ENCODE results near the gene MDFIC2.

MDFIC2 gene

GRCh38 chr3:70248856-70249255 lies 63.6 kb downstream of the MDFIC2 start:
- Histone ChIP-seq H3K4me2 (ENCODE audit: low read depth, low read length, poor library complexity, severe bottlenecking) (no peak overlapping the region), H3K36me3 (ENCODE audit: insufficient read depth, low read length) (no peaks in the 10 kb centered on the region), H3K27me3 (ENCODE audit: insufficient read depth, low read length, poor library complexity, severe bottlenecking) (no peaks in the 10 kb centered on the region), H2AFZ (ENCODE audit: low read length) (no peak overlapping the region), H3K4me3 (ENCODE audit: low read length, poor library complexity, severe bottlenecking) (no peak overlapping the region), H3K79me2 (ENCODE audit: insufficient read depth, low read length) (no peaks in the 10 kb centered on the region), H3K9me2 (replicated peaks; ENCODE audit: low read depth, low read length) (no peaks in the 10 kb centered on the region), H3K9ac (ENCODE audit: low read depth, low read length, poor library complexity, severe bottlenecking) (no peak overlapping the region), H3K4me1 (ENCODE audit: insufficient read depth, low read length, poor library complexity, severe bottlenecking) (no peaks in the 10 kb centered on the region), H4K20me1 (ENCODE audit: insufficient read depth, low read length, poor library complexity, severe bottlenecking) (no peaks in the 10 kb centered on the region), H3K9me3 (ENCODE audit: insufficient read depth, low read depth, low read length) (no peaks in the 10 kb centered on the region; the same call in 1 of the 2 replicates), H3F3A (ENCODE audit: low read depth) (no peaks in the 10 kb centered on the region)
- TF ChIP-seq EZH2phosphoT487 (IDR thresholded peaks at IDR 0.05; ENCODE audit: borderline replicate concordance) (no peak), CTCF (conservative IDR thresholded peaks at IDR 0.05; ENCODE audit: low read length) (no peak)

GRCh38 chr3:70247955-70248354 lies 64.5 kb downstream of the MDFIC2 start:
- Histone ChIP-seq H3K4me3 (ENCODE audit: low read length, poor library complexity, severe bottlenecking) (no peak overlapping the region), H3K9ac (ENCODE audit: low read depth, low read length, poor library complexity, severe bottlenecking) (no peak overlapping the region), H3K9me3 (ENCODE audit: insufficient read depth, low read depth, low read length) (no peaks in the 10 kb centered on the region; the same call in 1 of the 2 replicates), H3K36me3 (ENCODE audit: insufficient read depth, low read length) (no peaks in the 10 kb centered on the region), H3K27me3 (ENCODE audit: insufficient read depth, low read length, poor library complexity, severe bottlenecking) (no peaks in the 10 kb centered on the region), H2AFZ (ENCODE audit: low read length) (no peak overlapping the region), H4K20me1 (ENCODE audit: insufficient read depth, low read length, poor library complexity, severe bottlenecking) (no peaks in the 10 kb centered on the region), H3K9me2 (replicated peaks; ENCODE audit: low read depth, low read length) (no peaks in the 10 kb centered on the region), H3F3A (ENCODE audit: low read depth) (no peaks in the 10 kb centered on the region), H3K79me2 (ENCODE audit: insufficient read depth, low read length) (no peaks in the 10 kb centered on the region), H3K4me2 (ENCODE audit: low read depth, low read length, poor library complexity, severe bottlenecking) (no peak overlapping the region), H3K4me1 (ENCODE audit: insufficient read depth, low read length, poor library complexity, severe bottlenecking) (no peaks in the 10 kb centered on the region)
- TF ChIP-seq EZH2phosphoT487 (IDR thresholded peaks at IDR 0.05; ENCODE audit: borderline replicate concordance) (no peak), CTCF (conservative IDR thresholded peaks at IDR 0.05; ENCODE audit: low read length) (no peak)

GRCh38 chr3:70245746-70246525 lies 66.5 kb downstream of the MDFIC2 start:
- Histone ChIP-seq H4K20me1 (ENCODE audit: insufficient read depth, low read length, poor library complexity, severe bottlenecking) (no peaks in the 10 kb centered on the region), H3F3A (ENCODE audit: low read depth) (no peaks in the 10 kb centered on the region), H3K79me2 (ENCODE audit: insufficient read depth, low read length) (no peaks in the 10 kb centered on the region), H3K27me3 (ENCODE audit: insufficient read depth, low read length, poor library complexity, severe bottlenecking) (no peaks in the 10 kb centered on the region), H3K4me1 (ENCODE audit: insufficient read depth, low read length, poor library complexity, severe bottlenecking) (no peaks in the 10 kb centered on the region), H2AFZ (ENCODE audit: low read length) (no peak overlapping the region), H3K4me3 (ENCODE audit: low read length, poor library complexity, severe bottlenecking) (no peak overlapping the region), H3K36me3 (ENCODE audit: insufficient read depth, low read length) (no peaks in the 10 kb centered on the region), H3K4me2 (ENCODE audit: low read depth, low read length, poor library complexity, severe bottlenecking) (no peak overlapping the region), H3K9me2 (replicated peaks; ENCODE audit: low read depth, low read length) (no peaks in the 10 kb centered on the region), H3K9me3 (ENCODE audit: insufficient read depth, low read depth, low read length) (no peaks in the 10 kb centered on the region; the same call in 1 of the 2 replicates), H3K9ac (ENCODE audit: low read depth, low read length, poor library complexity, severe bottlenecking) (no peak overlapping the region)
- no peak for TF ChIP-seq EZH2phosphoT487 (IDR thresholded peaks at IDR 0.05; ENCODE audit: borderline replicate concordance)
- TF ChIP-seq CTCF (conservative IDR thresholded peaks at IDR 0.05; ENCODE audit: low read length), result no peak
